Kidney capillary endothelial cell (primary cell): ENCODE data around the gene CSRP1.
A peak's percentile ranks its signal among the peaks of the same experiment; 100 is the strongest.

Experiments
- DNase-seq: peaks from one replicate; pipeline ENCODE4 v3.0.0-alpha.2; 2018; ENCODE audit warnings: low spot score

CSRP1 gene

GRCh38 chr1:201513498-201514243 is 6.7 kb upstream of the CSRP1 start:
- DNase-seq = no peak

- DNase-seq = no peak
Measured at GRCh38 chr1:201511941-201512539, 5.1 kb upstream of the CSRP1 start.

GRCh38 chr1:201511396-201511940 is 4.5 kb upstream of the CSRP1 start:
- DNase-seq = no peak

- no peak for DNase-seq
Measured at GRCh38 chr1:201510734-201511133, 3.8 kb upstream of the CSRP1 start.

- DNase-seq = no peak
Measured at GRCh38 chr1:201509601-201510374, 2.9 kb upstream of the CSRP1 start.

GRCh38 chr1:201508809-201509208 is 1.9 kb upstream of the CSRP1 start:
- DNase-seq = no peak

- no peak for DNase-seq
Measured at GRCh38 chr1:201507360-201507675, 395 bp upstream of the CSRP1 start.

GRCh38 chr1:201506092-201506491 is 831 bp downstream of the CSRP1 start:
- no peak for DNase-seq

GRCh38 chr1:201505503-201505890 is 1.4 kb downstream of the CSRP1 start:
- peak; percentile 88 for DNase-seq

- DNase-seq = no peak
Measured at GRCh38 chr1:201504799-201505502, 2.0 kb downstream of the CSRP1 start.

- DNase-seq = no peak
Measured at GRCh38 chr1:201504179-201504631, 2.7 kb downstream of the CSRP1 start.

GRCh38 chr1:201503397-201504176 is 3.3 kb downstream of the CSRP1 start:
- DNase-seq = peak; percentile 92

- no peak for DNase-seq
Measured at GRCh38 chr1:201502511-201502857, 4.4 kb downstream of the CSRP1 start.

- no peak for DNase-seq
Measured at GRCh38 chr1:201501812-201502510, 5.0 kb downstream of the CSRP1 start.

- no peak for DNase-seq
Measured at GRCh38 chr1:201501144-201501543, 5.8 kb downstream of the CSRP1 start.

GRCh38 chr1:201500670-201501120 is 6.2 kb downstream of the CSRP1 start:
- DNase-seq = no peak

GRCh38 chr1:201499795-201500669 is 6.9 kb downstream of the CSRP1 start:
- no peak for DNase-seq

- DNase-seq = no peak
Measured at GRCh38 chr1:201499191-201499590, 7.7 kb downstream of the CSRP1 start.

GRCh38 chr1:201498621-201499020 is 8.3 kb downstream of the CSRP1 start:
- DNase-seq = no peak
